Memory B cell (primary cell): ENCODE measurements around the gene ZNF780B.
A peak's percentile ranks its signal among the peaks of the same experiment; 100 is the strongest.

Source experiments
- ATAC-seq: fragments of 150-1000 bp; cut with Tn5 transposase; 2 replicates; pipeline ENCODE4 v1.10.0; 2021; ENCODE audit warnings: low read depth, mild to moderate bottlenecking, moderate library complexity
- DNase-seq, 2 donors: peaks; one replicate each; pipeline ENCODE4 v3.0.0; 2022; ENCODE audit warnings: low spot score in 2 of 2
- H3K27ac Mint-ChIP-seq: one replicate; pipeline ENCODE4 v1.8.0; 2022; ENCODE audit warnings: mild to moderate bottlenecking, moderate library complexity, mixed read lengths
- H3K27me3 Mint-ChIP-seq: one replicate; pipeline ENCODE4 v1.8.0; 2022; ENCODE audit warnings: mixed read lengths
- H3K36me3 Mint-ChIP-seq: one replicate; pipeline ENCODE4 v1.8.0; 2022; ENCODE audit warnings: mild to moderate bottlenecking, mixed read lengths
- H3K4me1 Mint-ChIP-seq: one replicate; pipeline ENCODE4 v1.8.0; 2022; ENCODE audit warnings: mixed read lengths
- H3K4me3 Mint-ChIP-seq: one replicate; pipeline ENCODE4 v1.8.0; 2022; ENCODE audit warnings: mild to moderate bottlenecking, moderate library complexity, mixed read lengths
- H3K9me3 Mint-ChIP-seq: one replicate; pipeline ENCODE4 v1.8.0; 2022; ENCODE audit warnings: mixed read lengths

The ZNF780B gene

GRCh38 chr19:40055832-40056504, at the start of gene ZNF780B:
Gene ZNF780B (minus strand): TSS chr19:40056231. CDS start chr19:40050332, 5,899 bp downstream.
- ATAC-seq (peak; percentile 83), DNase-seq (peak; percentile 45 to 57)
- H3K4me1 Mint-ChIP-seq: peaks cover 35% of the 10 kb centered on the region
- H3K9me3 Mint-ChIP-seq: peaks cover 22% of the 10 kb centered on the region
- peak within 1 kb of the TSS; percentile 95 for H3K27ac Mint-ChIP-seq
- peak within 1 kb of the TSS; percentile 98 for H3K4me3 Mint-ChIP-seq
- no peaks in the 10 kb centered on the region for H3K27me3 Mint-ChIP-seq
- H3K36me3 Mint-ChIP-seq: peaks cover 29% of the 10 kb centered on the region

DNA sequence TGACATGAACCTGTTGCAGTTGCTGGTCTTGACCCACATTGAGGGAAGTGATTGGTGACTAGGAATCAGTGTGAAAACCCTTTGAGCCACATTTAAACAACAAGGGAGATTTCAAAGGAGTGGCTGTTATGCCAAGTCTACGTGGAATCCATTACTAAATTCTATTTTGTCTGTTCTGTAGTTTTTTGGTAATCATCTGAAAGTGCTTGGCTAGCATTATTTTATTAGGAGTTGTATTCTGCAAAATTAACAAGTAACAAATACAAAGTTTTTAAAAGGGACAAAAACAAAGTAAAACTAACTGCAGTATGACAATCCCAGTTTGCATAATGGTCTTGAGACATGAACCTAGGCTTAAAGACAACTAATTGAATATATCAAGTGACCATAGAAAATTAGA, 48.7 kb upstream of the ZNF780B start:
- ATAC-seq (no peak), DNase-seq (no peak)
- Mint-ChIP-seq H3K36me3 (no peaks in the 10 kb centered on the region), H3K4me3 (no peak overlapping the region), H3K9me3 (no peaks in the 10 kb centered on the region), H3K4me1 (no peaks in the 10 kb centered on the region), H3K27me3 (no peaks in the 10 kb centered on the region), H3K27ac (no peak overlapping the region)

- no peaks in the 10 kb centered on the region for H3K27me3 Mint-ChIP-seq
- no peaks in the 10 kb centered on the region for H3K9me3 Mint-ChIP-seq
- no peak overlapping the region for H3K4me3 Mint-ChIP-seq
- no peaks in the 10 kb centered on the region for H3K4me1 Mint-ChIP-seq
- no peaks in the 10 kb centered on the region for H3K36me3 Mint-ChIP-seq
- DNase-seq (no peak), ATAC-seq (no peak)
- H3K27ac Mint-ChIP-seq: no peak overlapping the region
These were observed 47.6 kb upstream of the ZNF780B start for GRCh38 chr19:40103600-40103999.

DNA sequence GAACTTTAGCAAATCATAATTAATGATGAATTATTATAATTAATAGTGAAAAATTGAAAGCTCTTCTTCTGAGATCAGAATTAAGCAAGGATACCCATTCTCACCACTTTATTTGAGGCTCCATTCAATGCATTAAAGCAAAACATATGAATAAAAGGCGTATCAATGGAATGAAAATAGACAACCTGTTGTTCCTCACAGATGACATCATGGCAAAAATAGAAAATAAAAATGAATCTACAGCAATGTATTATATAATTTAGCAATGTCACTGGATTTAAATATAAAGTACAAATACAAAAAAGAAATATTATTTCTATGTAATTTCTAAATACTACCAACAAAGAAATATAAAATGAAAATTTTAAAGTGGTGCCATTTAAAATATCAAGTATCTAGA, 45.8 kb upstream of the ZNF780B start:
- Mint-ChIP-seq H3K36me3 (no peaks in the 10 kb centered on the region), H3K27me3 (no peaks in the 10 kb centered on the region), H3K9me3 (no peaks in the 10 kb centered on the region), H3K4me1 (no peaks in the 10 kb centered on the region), H3K4me3 (no peak overlapping the region), H3K27ac (no peak overlapping the region)
- no peak for ATAC-seq
- no peak for DNase-seq

DNA sequence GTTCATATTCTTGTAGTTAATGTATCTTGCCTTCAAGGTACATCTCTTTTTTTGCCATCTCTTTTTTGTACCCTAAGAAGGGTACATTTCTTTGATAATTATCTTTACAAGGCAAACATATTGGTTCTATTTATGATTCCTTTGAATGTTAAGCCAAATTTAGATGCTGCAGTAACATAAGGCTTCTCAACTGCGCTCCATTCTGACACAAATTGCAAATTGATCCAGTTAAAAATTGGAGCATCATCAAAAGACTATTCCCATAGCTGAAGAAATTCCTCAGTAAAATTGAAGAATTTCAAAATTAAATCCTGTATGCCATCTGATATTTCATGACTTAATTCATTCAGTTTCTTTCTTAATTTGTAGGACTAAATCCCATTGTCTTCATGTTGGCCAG, 37.4 kb upstream of the ZNF780B start:
- peaks cover 2% of the 10 kb centered on the region for H3K27me3 Mint-ChIP-seq
- H3K9me3 Mint-ChIP-seq: peaks cover 2% of the 10 kb centered on the region
- H3K4me1 Mint-ChIP-seq: peaks cover 18% of the 10 kb centered on the region
- H3K27ac Mint-ChIP-seq: no peak overlapping the region
- H3K4me3 Mint-ChIP-seq: no peak overlapping the region
- H3K36me3 Mint-ChIP-seq: peaks cover 9% of the 10 kb centered on the region
- no peak for ATAC-seq
- DNase-seq: no peak

GRCh38 chr19:40091205-40092129, 35.4 kb upstream of the ZNF780B start:
- DNase-seq: no peak
- H3K4me1 Mint-ChIP-seq: peaks cover 27% of the 10 kb centered on the region
- peaks cover 2% of the 10 kb centered on the region for H3K27me3 Mint-ChIP-seq
- H3K27ac Mint-ChIP-seq: peak overlapping the region; percentile 94
- peak overlapping the region; percentile 98 for H3K4me3 Mint-ChIP-seq
- ATAC-seq: peak; percentile 1
- peaks cover 18% of the 10 kb centered on the region for H3K36me3 Mint-ChIP-seq
- peaks cover 3% of the 10 kb centered on the region for H3K9me3 Mint-ChIP-seq

- peak; percentile 79 for ATAC-seq
- DNase-seq: peak; percentile 29 to 47
- H3K4me1 Mint-ChIP-seq: peaks cover 27% of the 10 kb centered on the region
These were observed 34.5 kb upstream of the ZNF780B start, which contains the start of gene ZNF780A for GRCh38 chr19:40090241-40091204. Gene ZNF780A (minus strand): TSS chr19:40090943. CDS start chr19:40084753, 6,190 bp downstream.

GRCh38 chr19:40089462-40089861, 33.4 kb upstream of the ZNF780B start:
- peaks cover 27% of the 10 kb centered on the region for H3K4me1 Mint-ChIP-seq
- DNase-seq (no peak), ATAC-seq (no peak)
- H3K4me3 Mint-ChIP-seq: peak overlapping the region; percentile 98
- peaks cover 21% of the 10 kb centered on the region for H3K36me3 Mint-ChIP-seq
- H3K27me3 Mint-ChIP-seq: peaks cover under 1% of the 10 kb centered on the region
- H3K9me3 Mint-ChIP-seq: peaks cover 3% of the 10 kb centered on the region
- H3K27ac Mint-ChIP-seq: peak overlapping the region; percentile 94

More at GRCh38 chr19:40090241-40091204, 34.5 kb upstream of the ZNF780B start, which contains the start of gene ZNF780A:
- peak within 1 kb of the TSS; percentile 94 for H3K27ac Mint-ChIP-seq
- peaks cover 3% of the 10 kb centered on the region for H3K9me3 Mint-ChIP-seq
- H3K27me3 Mint-ChIP-seq: peaks cover 2% of the 10 kb centered on the region
- peak within 1 kb of the TSS; percentile 98 for H3K4me3 Mint-ChIP-seq
- H3K36me3 Mint-ChIP-seq: peaks cover 15% of the 10 kb centered on the region

- Mint-ChIP-seq H3K4me3 (peak overlapping the region; percentile 27), H3K4me1 (peaks cover 27% of the 10 kb centered on the region), H3K9me3 (peaks cover 3% of the 10 kb centered on the region), H3K27ac (peak overlapping the region; percentile 25), H3K27me3 (no peaks in the 10 kb centered on the region), H3K36me3 (peaks cover 26% of the 10 kb centered on the region)
- DNase-seq: no peak
- ATAC-seq: no peak
These were observed 32.4 kb upstream of the ZNF780B start for GRCh38 chr19:40088299-40089047.

GRCh38 chr19:40084948-40085347, 28.9 kb upstream of the ZNF780B start:
- Mint-ChIP-seq H3K27me3 (no peaks in the 10 kb centered on the region), H3K36me3 (peaks cover 48% of the 10 kb centered on the region), H3K27ac (no peak overlapping the region), H3K4me1 (peaks cover 26% of the 10 kb centered on the region), H3K9me3 (peaks cover 3% of the 10 kb centered on the region), H3K4me3 (no peak overlapping the region)
- no peak for ATAC-seq
- no peak for DNase-seq

DNA sequence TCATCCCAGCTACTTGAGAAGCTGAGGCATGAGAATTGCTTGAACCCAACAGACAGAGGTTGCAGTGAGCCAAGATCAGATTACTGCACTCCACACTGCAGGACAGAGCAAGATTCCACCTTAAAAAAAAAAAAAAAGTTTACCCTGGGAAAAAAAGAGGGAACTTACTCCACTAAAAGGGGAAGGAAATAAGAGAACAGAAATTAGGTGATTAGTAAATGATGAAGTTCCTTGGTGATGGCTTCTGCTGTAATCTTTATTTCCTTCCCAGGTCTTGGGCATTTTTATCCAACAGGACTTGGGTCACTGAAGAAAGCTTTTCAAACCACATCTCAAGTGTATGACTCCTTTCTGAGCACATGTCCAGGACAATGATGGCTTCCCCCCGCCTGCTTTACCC, 25.4 kb upstream of the ZNF780B start:
- Mint-ChIP-seq H3K27me3 (no peaks in the 10 kb centered on the region), H3K9me3 (peaks cover 19% of the 10 kb centered on the region), H3K27ac (no peak overlapping the region), H3K4me1 (peaks cover 7% of the 10 kb centered on the region), H3K4me3 (no peak overlapping the region), H3K36me3 (peaks cover 65% of the 10 kb centered on the region)
- DNase-seq (no peak), ATAC-seq (no peak)

GRCh38 chr19:40080289-40080688, 24.3 kb upstream of the ZNF780B start:
- ATAC-seq (no peak), DNase-seq (no peak)
- peaks cover 7% of the 10 kb centered on the region for H3K4me1 Mint-ChIP-seq
- peaks cover 76% of the 10 kb centered on the region for H3K36me3 Mint-ChIP-seq
- no peak overlapping the region for H3K4me3 Mint-ChIP-seq
- H3K9me3 Mint-ChIP-seq: peaks cover 19% of the 10 kb centered on the region
- no peak overlapping the region for H3K27ac Mint-ChIP-seq
- no peaks in the 10 kb centered on the region for H3K27me3 Mint-ChIP-seq

GRCh38 chr19:40078377-40078776, 22.3 kb upstream of the ZNF780B start:
- Mint-ChIP-seq H3K36me3 (peaks cover 83% of the 10 kb centered on the region), H3K9me3 (peaks cover 21% of the 10 kb centered on the region), H3K4me1 (peaks cover 7% of the 10 kb centered on the region), H3K4me3 (no peak overlapping the region), H3K27ac (no peak overlapping the region), H3K27me3 (no peaks in the 10 kb centered on the region)
- DNase-seq: no peak
- no peak for ATAC-seq
